Suppressor macrophage (primary cell): ENCODE results near the gene MYO1H.

Experiments
- DNase-seq, 4 experiments: peaks; one replicate each; pipeline ENCODE4 v3.0.0-alpha.2; 2020 to 2022

The MYO1H gene

GRCh38 chr12:109475121-109475520, 127.4 kb downstream of the MYO1H start:
- no peak for DNase-seq

- DNase-seq, result peak in 1 of 4 experiments; percentile 6
Observed at GRCh38 chr12:109475993-109476806, 128.5 kb downstream of the MYO1H start.

GRCh38 chr12:109476807-109477184, 129.1 kb downstream of the MYO1H start:
- DNase-seq, result peak in 1 of 4 experiments; percentile 10

GRCh38 chr12:109477185-109477962, 129.7 kb downstream of the MYO1H start, which contains the start of the genes KCTD10 and UBE3B:
Gene KCTD10, minus strand, starts transcription at chr12:109477300. Its CDS starts 38 bp downstream, at chr12:109477262.
Gene UBE3B, plus strand, starts transcription at chr12:109477634. Its CDS starts 5,918 bp downstream, at chr12:109483552.
- DNase-seq, result peak; percentile 95 to 97 (median 96)

- no peak for DNase-seq
Observed at GRCh38 chr12:109477963-109478315, 130.2 kb downstream of the MYO1H start.

GRCh38 chr12:109479761-109480160, 132.1 kb downstream of the MYO1H start:
- no peak for DNase-seq

- no peak for DNase-seq
Observed at GRCh38 chr12:109480356-109480755, 132.7 kb downstream of the MYO1H start.

- DNase-seq, result no peak
Observed at GRCh38 chr12:109481863-109482262, 134.2 kb downstream of the MYO1H start.

GRCh38 chr12:109482491-109482890, 134.8 kb downstream of the MYO1H start:
- DNase-seq, result no peak

- no peak for DNase-seq
Observed at GRCh38 chr12:109482894-109483293, 135.2 kb downstream of the MYO1H start.

- no peak for DNase-seq
Observed at GRCh38 chr12:109483346-109483745, 135.6 kb downstream of the MYO1H start.

GRCh38 chr12:109485201-109485600, 137.5 kb downstream of the MYO1H start:
- DNase-seq, result no peak

- DNase-seq, result no peak
Observed at GRCh38 chr12:109487181-109488050, 139.7 kb downstream of the MYO1H start.

GRCh38 chr12:109488051-109488665, 140.5 kb downstream of the MYO1H start:
- no peak for DNase-seq

GRCh38 chr12:109489016-109489954, 141.6 kb downstream of the MYO1H start:
- no peak for DNase-seq

- no peak for DNase-seq
Observed at GRCh38 chr12:109489955-109490565, 142.4 kb downstream of the MYO1H start.

- no peak for DNase-seq
Observed at GRCh38 chr12:109491671-109492070, 144.0 kb downstream of the MYO1H start.

- no peak for DNase-seq
Observed at GRCh38 chr12:109492371-109492770, 144.7 kb downstream of the MYO1H start.

GRCh38 chr12:109493090-109493489, 145.4 kb downstream of the MYO1H start:
- no peak for DNase-seq

GRCh38 chr12:109493938-109494337, 146.2 kb downstream of the MYO1H start:
- DNase-seq, result no peak
